Forelimb muscle (tissue), 1 donor: ENCODE measurements around the gene TUNAR. TPM values are rescaled to one million over a fixed set of nuclear protein-coding genes. Genes with fewer than 3 reads are reported as not detected.
"Not testable (repeated sequence)": the region's sequence is repeated elsewhere in the genome, so short reads cannot be mapped to it uniquely, and the experiment has no call there.

ENCODE experiments used
- DNase-seq: peaks from one replicate; pipeline ENCODE4 v3.0.0-alpha.2; 2013; ENCODE audit warnings: low read depth
- polyA plus RNA-seq: library from polyadenylated mRNA; unstranded; fragments of 120-200 nt; gene quantifications from one replicate; pipeline ENCODE4 v1.2.1, GENCODE V29; 2013; ENCODE audit not compliant: insufficient read length

TUNAR gene
- polyA plus RNA-seq, 1 donor = 0.06 TPM

DNA sequence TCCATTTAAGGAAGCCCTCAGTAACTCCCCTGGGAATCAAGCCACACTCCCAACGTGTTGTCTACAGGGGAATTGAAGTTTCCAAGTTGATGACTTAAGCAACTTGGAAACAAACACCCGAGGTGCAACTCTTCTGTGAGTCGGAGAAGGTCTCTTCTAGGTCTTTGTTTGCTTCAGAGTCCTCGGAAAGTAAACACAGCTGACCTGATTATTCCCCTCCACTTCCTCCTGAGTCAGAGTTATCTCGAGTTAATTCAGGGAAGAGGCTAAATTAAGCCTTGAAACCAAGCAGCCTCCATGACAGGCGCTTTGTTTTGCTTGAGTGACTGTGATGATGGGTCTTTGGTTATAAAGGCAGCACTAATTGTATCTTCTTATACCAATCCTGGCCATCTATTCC lies 41.8 kb downstream of the TUNAR start:
- DNase-seq = no peak

GRCh38 chr14:95920769-95921438 lies 44.3 kb downstream of the TUNAR start:
- DNase-seq = no peak

DNA sequence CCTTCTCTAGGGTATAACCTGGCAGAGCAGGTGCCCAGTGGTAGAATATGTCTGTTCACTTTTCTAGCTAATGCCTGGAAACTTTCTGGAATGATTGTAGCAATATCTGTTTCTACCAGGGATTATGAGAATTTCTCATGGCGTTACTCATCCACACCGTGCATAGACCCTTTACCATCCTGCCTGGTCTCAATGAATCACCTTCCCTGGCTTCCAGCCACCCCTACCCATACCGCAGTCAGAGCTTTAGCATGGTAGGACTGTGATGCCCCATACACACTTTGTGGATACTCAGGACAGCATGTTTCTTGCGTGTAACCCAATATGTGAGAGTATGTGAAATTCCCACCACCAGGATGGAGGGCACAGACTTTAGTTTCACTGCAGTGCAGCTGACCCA lies 45.4 kb downstream of the TUNAR start:
- DNase-seq = no peak

- no peak for DNase-seq
These were observed 52.1 kb downstream of the TUNAR start for GRCh38 chr14:95928751-95929150.

GRCh38 chr14:95931384-95931783 lies 54.8 kb downstream of the TUNAR start:
- no peak for DNase-seq

DNA sequence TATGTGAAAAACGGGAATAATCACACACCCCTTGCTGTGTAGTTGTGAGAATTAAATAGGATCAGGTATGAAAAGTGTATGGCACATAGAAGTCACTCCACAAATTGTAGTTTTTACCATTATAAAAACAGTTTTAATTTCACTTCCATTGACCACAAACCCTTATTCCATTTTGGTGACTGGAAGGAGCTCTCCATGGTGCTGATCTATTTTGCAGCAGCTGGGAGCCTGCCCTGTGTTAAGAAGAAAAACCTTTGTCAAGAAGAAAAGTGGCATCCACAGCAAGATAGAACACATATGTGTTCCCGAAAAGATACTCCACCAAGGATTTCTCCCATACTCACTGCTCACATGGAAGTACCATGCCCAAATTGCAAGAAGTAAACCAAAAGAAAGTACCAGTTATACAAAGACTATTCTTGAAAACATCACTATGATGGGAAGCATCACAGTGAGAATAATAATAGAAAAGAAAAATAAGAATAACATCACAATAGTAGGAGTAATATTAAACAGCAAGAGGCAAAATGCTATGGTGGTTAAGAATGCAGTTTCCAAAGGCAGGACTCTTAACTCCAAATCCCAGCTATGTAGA lies 58.7 kb downstream of the TUNAR start:
- peak; percentile 22 for DNase-seq

GRCh38 chr14:95936041-95936440 lies 59.4 kb downstream of the TUNAR start:
- DNase-seq = no peak

DNA sequence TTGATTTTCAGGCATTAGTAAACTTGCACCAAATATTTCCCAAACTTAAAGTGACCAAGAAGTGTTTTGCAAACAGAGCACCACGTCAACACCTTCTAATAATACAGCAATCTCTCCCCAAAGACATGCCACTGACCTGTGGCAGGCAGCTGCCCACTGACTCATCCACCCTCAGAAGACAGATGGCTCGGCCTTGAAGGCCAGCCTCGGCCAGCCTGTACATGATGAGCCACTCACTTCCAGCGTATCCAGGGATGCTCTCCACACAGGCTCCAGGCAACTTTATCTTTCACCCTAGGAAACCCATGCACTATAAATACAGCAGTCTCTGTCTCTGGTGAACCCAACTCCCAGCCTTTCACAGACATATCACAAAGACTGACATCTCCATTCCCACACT lies 62.7 kb downstream of the TUNAR start:
- no peak for DNase-seq

DNA sequence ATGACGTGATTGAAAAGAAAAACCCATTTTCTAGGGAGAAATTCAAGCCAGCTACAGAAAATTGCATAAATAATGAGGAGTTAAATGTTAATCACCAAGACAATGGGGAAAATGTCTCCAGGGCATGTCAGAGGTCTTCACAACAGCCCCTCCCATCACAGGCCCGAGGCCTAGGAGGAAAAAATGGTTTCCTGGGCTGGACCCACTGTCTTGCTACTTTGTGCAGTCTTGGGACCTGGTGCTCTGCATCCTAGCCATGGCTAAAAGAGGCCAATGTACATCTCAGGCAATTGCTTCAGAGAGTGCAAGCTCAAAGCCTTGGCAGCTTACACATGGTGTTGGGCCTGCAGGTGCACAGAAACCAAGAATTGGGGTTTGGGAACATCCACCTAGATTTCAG lies 65.3 kb downstream of the TUNAR start:
- DNase-seq = no peak

- DNase-seq = no peak
These were observed 67.1 kb downstream of the TUNAR start for GRCh38 chr14:95943699-95944098.

DNA sequence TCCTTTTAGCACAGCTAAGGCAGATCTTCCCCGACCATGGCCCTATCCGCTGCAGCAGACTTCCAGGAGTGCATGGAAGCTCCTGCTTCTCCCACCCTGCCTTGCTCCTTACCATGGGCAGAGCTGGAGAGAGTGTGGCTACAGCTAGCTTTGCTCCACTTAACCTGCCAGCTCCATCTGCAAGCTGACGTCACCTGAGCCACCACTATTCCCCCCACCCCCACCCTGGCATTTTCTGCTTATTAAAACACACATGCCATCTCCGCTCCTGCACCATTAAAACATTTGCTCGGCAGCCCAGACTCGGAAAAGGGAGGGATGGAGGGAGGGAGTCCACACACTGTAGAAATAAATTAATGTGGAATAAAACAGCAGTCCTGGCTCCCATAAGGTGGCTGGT lies 67.8 kb downstream of the TUNAR start:
- no peak for DNase-seq

GRCh38 chr14:95946867-95947266 lies 70.2 kb downstream of the TUNAR start:
- DNase-seq = no peak

- DNase-seq = no peak
These were observed 71.9 kb downstream of the TUNAR start for GRCh38 chr14:95948558-95948981.

- no peak for DNase-seq
These were observed 74.7 kb downstream of the TUNAR start for GRCh38 chr14:95951359-95951758.

DNA sequence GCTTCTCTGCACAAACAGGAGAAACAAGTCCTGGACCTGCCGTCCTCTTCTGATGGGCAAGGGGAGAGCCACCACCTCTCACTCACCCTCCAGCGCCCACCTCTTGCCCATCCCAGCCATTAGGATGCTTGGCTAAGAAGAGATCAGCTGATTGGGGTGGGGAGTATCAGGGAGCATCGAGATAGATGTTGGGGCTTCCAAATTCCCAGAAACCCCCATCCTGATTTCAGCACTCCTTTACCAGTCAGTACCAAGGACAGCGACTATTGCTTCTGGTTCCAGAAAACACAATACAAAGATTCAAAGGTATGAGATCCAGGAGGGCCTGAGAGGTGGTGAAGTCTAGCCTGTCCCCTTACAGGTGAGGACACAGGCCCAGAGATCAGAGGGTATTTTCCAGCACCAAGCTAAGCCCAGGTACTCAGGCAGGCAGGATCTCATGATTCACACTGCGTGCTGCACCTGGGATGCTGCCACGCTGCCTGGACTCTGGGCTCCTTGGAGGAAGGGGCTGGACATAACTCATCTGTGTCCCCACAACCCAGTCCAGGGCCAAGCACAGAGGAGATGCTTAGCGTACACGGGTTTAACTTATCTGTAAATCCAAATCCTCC lies 76.6 kb downstream of the TUNAR start:
- DNase-seq = peak; percentile 4

DNA sequence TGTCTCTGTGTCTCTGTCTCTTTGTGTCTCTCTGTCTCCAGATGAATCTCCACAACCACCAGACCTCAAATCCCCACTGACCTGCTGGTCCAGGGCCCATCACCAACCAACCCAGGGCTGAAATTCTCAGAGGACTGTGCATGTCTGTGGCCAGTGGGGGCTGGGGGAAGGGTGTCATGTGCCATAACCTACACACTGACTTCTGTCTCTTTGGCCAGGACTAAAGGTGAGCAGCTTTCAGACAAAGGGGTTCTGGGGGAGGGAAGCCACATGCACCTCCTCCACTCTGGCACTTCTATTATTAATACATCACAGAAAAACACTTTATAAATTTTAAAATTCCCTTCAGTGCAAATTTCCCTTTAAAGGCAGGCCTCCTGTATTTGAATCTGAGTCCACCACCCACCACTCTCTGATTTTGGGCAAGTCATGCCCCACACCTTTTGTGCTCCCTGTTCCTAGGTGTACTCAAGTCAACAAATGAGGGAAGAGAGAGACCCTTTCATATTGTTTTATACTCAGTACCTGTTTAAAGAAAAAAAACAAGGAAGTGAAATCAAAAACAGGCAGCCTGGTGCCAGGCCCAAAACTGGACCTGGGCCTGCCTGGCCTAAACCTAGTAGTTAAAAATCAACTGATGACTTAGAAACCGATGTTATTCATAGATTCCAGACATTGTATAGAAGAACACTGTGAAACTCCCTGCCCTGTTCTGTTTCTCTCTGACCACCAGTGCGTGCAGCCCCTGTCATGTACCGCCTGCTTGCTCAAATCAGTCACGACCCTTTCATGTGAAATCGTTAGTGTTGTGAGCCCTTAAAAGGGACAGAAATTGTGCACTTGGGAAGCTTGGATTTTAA lies 80.2 kb downstream of the TUNAR start:
- DNase-seq = no peak

- no peak for DNase-seq
These were observed 81.5 kb downstream of the TUNAR start for GRCh38 chr14:95958105-95958504.

DNA sequence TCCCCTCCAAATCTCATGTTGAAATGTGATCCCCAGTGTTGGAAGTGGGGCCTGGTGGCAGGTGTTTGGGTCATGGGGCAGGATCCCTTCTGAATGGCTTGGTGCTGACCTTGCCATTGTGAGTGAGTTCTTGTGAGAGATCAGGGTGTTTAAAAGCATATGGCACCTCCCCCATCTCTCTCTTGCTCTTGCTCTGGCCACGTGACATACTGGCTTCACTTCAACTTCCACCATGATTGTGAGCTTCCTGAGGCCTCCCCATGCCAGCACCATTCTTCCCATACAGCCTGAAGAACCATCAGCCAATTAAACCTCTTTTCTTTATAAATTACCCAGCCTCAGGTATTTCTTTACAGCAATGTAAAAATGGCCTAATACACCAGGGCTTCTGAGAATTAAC lies 82.7 kb downstream of the TUNAR start:
- DNase-seq = no peak

GRCh38 chr14:95961481-95961880 lies 84.8 kb downstream of the TUNAR start:
- DNase-seq = no peak

DNA sequence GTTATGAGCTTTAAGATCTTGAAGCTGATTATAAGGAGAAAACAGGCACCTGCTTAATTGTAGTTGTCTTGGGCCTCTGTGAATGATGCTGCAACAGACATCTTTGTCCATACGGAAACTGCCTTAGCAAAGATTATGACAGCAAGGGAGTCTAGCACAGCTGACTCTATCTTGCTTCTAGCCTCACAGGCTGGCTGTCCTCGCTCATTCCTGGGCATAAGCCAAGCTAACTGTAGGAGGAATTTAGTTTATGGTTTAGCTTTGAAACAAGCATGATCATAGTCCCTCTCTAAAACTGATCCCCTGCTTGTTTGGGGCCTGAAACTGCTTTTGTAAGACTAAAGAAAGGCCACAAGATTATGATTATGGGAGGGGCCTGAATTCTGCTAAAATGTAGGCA lies 88.3 kb downstream of the TUNAR start:
- DNase-seq = no peak

DNA sequence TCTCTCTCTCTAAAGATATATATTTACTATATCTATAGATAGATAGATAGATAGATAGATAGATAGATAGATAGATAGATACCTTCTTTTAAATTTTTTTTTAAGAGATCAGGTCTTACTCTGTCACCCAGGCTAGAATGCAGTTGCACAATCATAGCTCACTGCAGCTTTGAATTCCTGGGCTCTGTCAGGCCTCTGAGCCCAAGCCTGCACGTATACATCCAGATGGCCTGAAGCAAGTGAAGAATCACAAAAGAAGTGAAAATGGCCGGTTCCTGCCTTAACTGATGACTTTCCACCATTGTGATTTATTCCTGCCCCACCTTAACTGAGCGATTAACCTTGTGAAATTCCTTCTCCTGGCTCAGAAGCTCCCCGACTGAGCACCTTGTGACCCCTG lies 91.4 kb downstream of the TUNAR start:
- DNase-seq = not testable (repeated sequence)
